AG04450 (cell line): ENCODE measurements around the gene HOXA5. TPM values are rescaled to one million over a fixed set of nuclear protein-coding genes. Genes with fewer than 3 reads are reported as not detected.
A peak's percentile ranks its signal among the peaks of the same experiment; 100 is the strongest.

Experiments used
- CTCF ChIA-PET: fragments of 300-600, 350-600 bp; formaldehyde crosslinking; extraction: SDS; loops from one replicate; lab custom pipeline; 2022; ENCODE audit warnings: antibody characterized with exemption, inconsistent platforms; lab: Charles Lee
- POLR2A ChIA-PET: fragments of 350-600 bp; formaldehyde crosslinking; extraction: SDS; loops from one replicate; lab custom pipeline; 2021; ENCODE audit warnings: antibody characterized with exemption, inconsistent platforms; lab: Yijun Ruan, JAX
- DNase-seq: peaks from one replicate; pipeline ENCODE4 v3.0.0-alpha.2; 2011; ENCODE audit warnings: low read depth, low spot score
- H3K27ac ChIP-seq: one replicate; pipeline ENCODE4 v1.5.1; 2012; ENCODE audit warnings: low read depth, low read length, control low read depth
- H3K27me3 ChIP-seq: one replicate; pipeline ENCODE4 v1.6.0; 2012; ENCODE audit warnings: low read length; ENCODE audit not compliant: control insufficient read depth, insufficient read depth
- H3K4me3 ChIP-seq: 2 replicates; pipeline ENCODE4 v1.5.1; 2011; ENCODE audit warnings: mild to moderate bottlenecking, low read depth, low read length, control low read depth
- H3K9me3 ChIP-seq: 2 replicates; pipeline ENCODE4 v1.5.1; 2012; ENCODE audit warnings: low read length; ENCODE audit not compliant: control insufficient read depth, insufficient read depth
- CTCF ChIP-seq: IDR thresholded peaks from 2 replicates; pipeline ENCODE4 v1.5.1; 2011; ENCODE audit warnings: low read depth, low read length, control low read depth, inconsistent platforms
- polyA plus RNA-seq: library from polyadenylated mRNA; depleted of rRNA; stranded (reverse); fragments of >200 nt; gene quantifications from 2 replicates; pipeline ENCODE4 v1.2.3, GENCODE V29; 2011

Gene HOXA5
- polyA plus RNA-seq, 1 experiment = 51.0 TPM

DNA sequence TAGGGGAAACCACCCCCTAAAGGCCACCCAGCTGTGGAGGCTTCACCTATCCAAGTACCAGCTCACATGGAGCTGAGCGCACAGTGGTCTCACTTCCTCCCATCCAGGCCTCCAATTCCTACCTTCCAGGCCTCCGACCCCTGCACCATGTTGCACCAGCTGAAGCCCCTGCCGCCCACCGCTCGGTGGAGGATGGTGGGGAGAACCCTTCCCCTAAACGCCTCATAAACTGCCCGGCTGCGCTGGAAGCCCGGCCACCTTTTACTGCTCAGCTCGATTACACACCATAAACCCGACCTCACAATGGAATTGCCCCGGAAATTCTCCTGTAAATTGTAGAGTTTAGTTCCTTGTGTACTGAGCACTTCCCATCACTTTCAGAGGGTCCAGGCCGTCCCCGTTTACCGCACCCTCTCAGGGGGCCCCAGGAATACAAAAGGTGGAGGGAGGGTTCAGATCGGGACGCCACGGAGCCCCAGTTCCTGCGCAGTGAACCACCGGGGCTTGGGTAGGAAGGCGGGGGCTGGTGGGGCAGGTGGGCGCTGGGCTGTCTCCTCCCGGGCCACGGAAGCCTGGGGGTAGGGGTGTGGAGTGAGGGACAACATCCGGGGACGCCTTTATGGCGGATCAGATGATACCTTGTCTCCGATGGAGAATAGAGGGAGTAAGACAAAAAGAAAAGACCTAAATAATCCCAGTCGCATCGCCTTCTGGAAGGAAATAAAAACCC, 14.4 kb upstream of the HOXA5 start:
- CTCF ChIA-PET = interaction anchor here (0.6 to 1.9 kb wide), 9 partner anchors 14 to 1265 kb away, joined by 3 to 13 read pairs (median 5); partner anchors contain the start of gene HOXA5
- H3K27ac ChIP-seq = no peak overlapping the region
- TF ChIP-seq CTCF = no peak
- H3K27me3 ChIP-seq = peaks cover 10% of the 10 kb centered on the region
- no peak overlapping the region for H3K4me3 ChIP-seq
- DNase-seq = no peak
- POLR2A ChIA-PET = no interaction called here
- H3K9me3 ChIP-seq = peaks cover 14% of the 10 kb centered on the region; the same call in 1 of the 2 replicates

DNA sequence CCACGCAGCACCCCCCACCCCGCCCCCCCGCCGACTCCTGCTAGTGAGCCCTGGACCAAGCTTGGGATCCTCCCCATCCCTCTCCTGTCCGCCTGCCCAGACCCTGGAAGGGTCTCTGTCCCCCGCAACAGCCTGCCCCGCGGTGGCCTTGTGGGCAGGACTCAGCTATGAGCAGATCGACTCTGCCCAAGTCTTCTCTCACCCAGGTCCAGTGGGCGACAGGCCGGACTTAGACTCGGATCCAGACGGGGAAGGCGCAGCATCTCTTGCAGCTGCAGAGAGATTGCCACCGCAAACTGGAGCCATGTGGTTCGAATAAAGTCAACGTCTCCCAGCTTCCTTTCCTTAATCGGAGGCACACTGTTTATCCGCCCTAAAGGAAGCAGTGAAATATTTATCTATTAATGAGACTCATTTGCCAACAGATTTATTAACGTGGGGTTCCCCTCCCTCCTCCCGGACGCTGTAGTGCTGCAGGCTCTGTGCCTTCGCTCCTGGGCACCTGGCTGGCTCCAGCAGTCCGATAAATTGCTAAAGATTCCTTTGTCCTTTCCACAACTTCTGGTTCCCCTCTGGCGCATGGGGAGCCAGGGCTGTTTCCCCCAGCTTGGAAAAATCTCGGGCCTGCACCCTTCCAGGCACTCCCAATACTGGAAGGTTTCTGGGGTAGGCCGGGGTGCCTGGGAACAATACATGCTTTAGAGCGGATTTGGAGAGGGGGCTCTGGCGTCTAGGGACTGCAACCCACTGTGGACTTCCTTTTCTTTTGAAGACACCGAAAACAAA, 13.6 kb upstream of the HOXA5 start:
- Histone ChIP-seq H3K27me3 (peaks cover 10% of the 10 kb centered on the region), H3K27ac (no peak overlapping the region), H3K9me3 (peaks cover 16% of the 10 kb centered on the region; the same call in 1 of the 2 replicates), H3K4me3 (peak overlapping the region; percentile 68; the same call in 1 of the 2 replicates)
- DNase-seq = no peak
- POLR2A ChIA-PET = interaction anchor here (1.0 kb wide), 1 partner anchor 11 kb away, joined by 3 read pairs; no protein-coding TSS in a partner anchor
- CTCF ChIA-PET = interaction anchor here (0.6 to 1.9 kb wide), 12 partner anchors 9 to 1303 kb away, joined by 3 to 13 read pairs (median 5); partner anchors contain the start of gene HOXA5
- TF ChIP-seq CTCF = no peak

GRCh38 chr7:27156508-27156898, 13.0 kb upstream of the HOXA5 start, which contains the start of gene HOXA7:
HOXA7 (minus strand) TSS chr7:27156675; CDS start chr7:27156545, 130 bp downstream.
- H3K27me3 ChIP-seq = peaks cover 10% of the 10 kb centered on the region
- peak within 1 kb of the TSS; percentile 21 for H3K27ac ChIP-seq
- ChIA-PET POLR2A (interaction anchor here (0.6 to 1.0 kb wide), 2 partner anchors 11 to 956 kb away, joined by 3 read pairs; no protein-coding TSS in a partner anchor), CTCF (interaction anchor here (0.7 to 1.9 kb wide), 9 partner anchors 8 to 1302 kb away, joined by 3 to 13 read pairs (median 5); partner anchors contain the start of gene HOXA5)
- TF ChIP-seq CTCF = no peak
- no peak for DNase-seq
- peaks cover 16% of the 10 kb centered on the region; the same call in 1 of the 2 replicates for H3K9me3 ChIP-seq
- peak within 1 kb of the TSS; percentile 68 for H3K4me3 ChIP-seq

- Histone ChIP-seq H3K9me3 (peaks cover 16% of the 10 kb centered on the region; the same call in 1 of the 2 replicates), H3K4me3 (peak overlapping the region; percentile 68), H3K27me3 (peaks cover 10% of the 10 kb centered on the region), H3K27ac (peak overlapping the region; percentile 21)
- DNase-seq = no peak
- ChIA-PET CTCF (interaction anchor here (0.9 to 1.9 kb wide), 7 partner anchors 11 to 786 kb away, joined by 4 to 13 read pairs (median 6); partner anchors contain the start of gene HOXA5), POLR2A (interaction anchor here (0.6 kb wide), 1 partner anchor 956 kb away, joined by 3 read pairs; no protein-coding TSS in a partner anchor)
- TF ChIP-seq CTCF = no peak
Observed at GRCh38 chr7:27155816-27156507, 12.5 kb upstream of the HOXA5 start.
